ENCODE measurements around the gene MCEMP1.

Gene MCEMP1

GRCh38 chr19:7681340-7682174 lies 4.7 kb downstream of the MCEMP1 start:
- TF ChIP-seq REST (IDR thresholded peaks at IDR 0.05; ENCODE audit: insufficient read depth in 1 of 2, low read depth in 2 of 2, low read length in 2 of 2), result no peak
- TF ChIP-seq TAF1 (IDR thresholded peaks at IDR 0.05; ENCODE audit: borderline replicate concordance, insufficient read depth, low read length), result no peak
- TF ChIP-seq POLR2AphosphoS5 (IDR thresholded peaks at IDR 0.05; ENCODE audit: low read depth, low read length), result peak; percentile 27; the same call in 1 of the 2 replicates

GRCh38 chr19:7682175-7682855 lies 5.4 kb downstream of the MCEMP1 start:
- TF ChIP-seq REST (IDR thresholded peaks at IDR 0.05; ENCODE audit: insufficient read depth in 1 of 2, low read depth in 2 of 2, low read length in 2 of 2), result no peak
- peak; percentile 12 for TF ChIP-seq FOXP2 (optimal IDR thresholded peaks at IDR 0.05; ENCODE audit: borderline replicate concordance, extremely low read depth, extremely low read length, insufficient read depth)
- TF ChIP-seq TAF1 (IDR thresholded peaks at IDR 0.05; ENCODE audit: borderline replicate concordance, insufficient read depth, low read length), result no peak
- no peak for TF ChIP-seq POLR2AphosphoS5 (IDR thresholded peaks at IDR 0.05; ENCODE audit: low read depth, low read length)

GRCh38 chr19:7685546-7686445 lies 8.9 kb downstream of the MCEMP1 start:
- TF ChIP-seq TAF1 (IDR thresholded peaks at IDR 0.05; ENCODE audit: borderline replicate concordance, insufficient read depth, low read length) (no peak), REST (IDR thresholded peaks at IDR 0.05; ENCODE audit: insufficient read depth in 1 of 2, low read depth in 2 of 2, low read length in 2 of 2) (no peak), SIN3A (IDR thresholded peaks at IDR 0.05; ENCODE audit: borderline replicate concordance, insufficient read depth, low read length) (no peak), FOXP2 (optimal IDR thresholded peaks at IDR 0.05; ENCODE audit: borderline replicate concordance, extremely low read depth, extremely low read length, insufficient read depth) (no peak)

GRCh38 chr19:7687177-7687576 lies 10.3 kb downstream of the MCEMP1 start:
- TF ChIP-seq REST (IDR thresholded peaks at IDR 0.05; ENCODE audit: insufficient read depth in 1 of 2, low read depth in 2 of 2, low read length in 2 of 2), result no peak
- TF ChIP-seq POLR2AphosphoS5 (IDR thresholded peaks at IDR 0.05; ENCODE audit: low read depth, low read length), result no peak
- TF ChIP-seq FOXP2 (optimal IDR thresholded peaks at IDR 0.05; ENCODE audit: borderline replicate concordance, extremely low read depth, extremely low read length, insufficient read depth), result no peak
- no peak for TF ChIP-seq TAF1 (IDR thresholded peaks at IDR 0.05; ENCODE audit: borderline replicate concordance, insufficient read depth, low read length)
- no peak for TF ChIP-seq SIN3A (IDR thresholded peaks at IDR 0.05; ENCODE audit: borderline replicate concordance, insufficient read depth, low read length)

All from PFSK-1 (cell line).